Activated CD8-positive, alpha-beta memory T cell treated with anti-CD3 and anti-CD28 coated beads for 1 hour (primary cell): ENCODE data around the gene HS1BP3.

ENCODE experiments used
- DNase-seq, 2 donors: peaks; one replicate each; pipeline ENCODE4 v3.0.0-alpha.2; 2020; ENCODE audit warnings: low read depth in 1 of 2; ENCODE audit errors: extremely low read depth in 1 of 2

HS1BP3 gene

DNA sequence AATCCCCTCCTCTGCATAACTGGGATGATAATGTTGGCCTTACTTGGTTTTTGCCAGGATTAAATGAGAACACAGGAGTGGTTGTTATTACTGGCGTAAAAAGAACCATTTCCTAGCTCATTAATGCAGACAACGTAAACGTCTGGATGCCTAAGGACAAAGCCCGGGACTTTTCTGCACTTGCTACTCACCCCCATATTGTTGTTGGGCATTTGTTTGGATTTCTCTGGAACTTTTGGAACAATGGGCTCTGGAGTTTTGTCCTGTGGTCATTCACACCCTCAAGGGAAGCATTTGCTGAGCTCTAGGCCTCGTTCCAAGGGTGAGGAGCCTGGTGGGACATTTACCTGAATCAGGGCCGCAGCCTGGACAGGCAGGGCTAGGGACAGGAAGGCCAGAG lies 76.0 kb downstream of the HS1BP3 start:
- DNase-seq = no peak

DNA sequence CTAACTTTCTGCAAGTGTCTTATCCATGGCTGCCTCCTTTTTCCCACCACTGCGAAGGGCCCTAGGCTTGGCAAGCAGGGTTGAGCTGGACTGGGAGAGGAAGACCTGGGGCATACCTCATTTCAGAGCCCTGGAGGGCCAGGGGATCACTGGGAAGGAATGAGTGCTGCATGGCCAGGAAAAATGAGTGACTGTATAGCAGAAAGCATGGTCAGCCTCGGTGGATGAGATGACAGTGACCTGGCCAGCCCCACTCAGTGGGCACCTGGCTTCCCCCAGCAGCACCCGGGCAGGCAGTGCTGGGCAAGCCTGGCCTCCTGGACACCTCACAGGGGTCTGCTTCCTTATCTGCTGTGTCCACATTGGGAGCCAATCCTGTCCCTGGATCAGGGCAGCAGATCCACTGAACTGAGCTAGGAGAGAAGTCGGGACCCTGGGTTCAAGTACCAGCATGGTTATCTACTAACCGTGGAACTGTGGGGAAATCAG lies 76.4 kb downstream of the HS1BP3 start:
- no peak for DNase-seq

- no peak for DNase-seq
These were observed 77.1 kb downstream of the HS1BP3 start for GRCh38 chr2:20573620-20574422.

DNA sequence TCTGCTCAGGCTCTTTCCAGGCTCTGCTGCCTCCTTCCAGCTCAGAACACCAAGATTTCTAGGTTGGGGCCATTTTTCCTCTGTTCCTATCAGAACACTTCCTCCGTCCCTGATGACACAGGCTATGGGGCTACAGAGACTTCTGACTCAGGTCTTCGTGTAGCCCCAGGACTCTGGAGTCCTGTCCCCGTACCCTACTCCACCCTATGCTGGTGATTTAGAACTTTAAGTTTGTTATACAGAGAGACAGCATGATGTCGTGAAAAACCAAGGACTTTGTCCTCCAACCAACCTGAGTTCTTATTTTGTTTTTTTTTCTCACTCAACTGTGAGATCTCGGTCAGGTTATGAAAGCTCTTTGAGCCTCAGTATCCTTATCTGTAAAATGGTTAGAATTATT lies 78.7 kb downstream of the HS1BP3 start:
- no peak for DNase-seq

GRCh38 chr2:20571644-20572215 lies 79.2 kb downstream of the HS1BP3 start:
- DNase-seq = no peak

DNA sequence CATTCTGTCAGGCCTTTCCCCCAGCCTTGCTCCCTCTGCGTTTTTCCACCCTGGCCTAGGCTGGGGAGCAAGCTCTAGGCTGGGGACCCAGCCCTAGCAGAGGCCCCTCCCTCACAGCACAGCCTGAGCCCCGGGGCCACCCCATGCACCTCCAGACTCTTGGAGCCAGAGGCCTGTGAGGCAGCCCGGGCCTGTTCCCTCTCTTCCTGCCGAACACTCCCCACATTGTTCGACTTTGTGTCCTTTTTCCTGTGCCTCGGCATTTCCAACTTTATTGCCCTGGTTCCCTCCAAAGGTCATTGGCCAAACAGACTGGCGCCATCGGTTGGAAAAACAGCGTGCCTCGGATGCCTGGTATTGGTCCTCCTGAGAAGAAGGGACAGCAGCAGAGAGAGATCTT lies 79.7 kb downstream of the HS1BP3 start:
- no peak for DNase-seq

DNA sequence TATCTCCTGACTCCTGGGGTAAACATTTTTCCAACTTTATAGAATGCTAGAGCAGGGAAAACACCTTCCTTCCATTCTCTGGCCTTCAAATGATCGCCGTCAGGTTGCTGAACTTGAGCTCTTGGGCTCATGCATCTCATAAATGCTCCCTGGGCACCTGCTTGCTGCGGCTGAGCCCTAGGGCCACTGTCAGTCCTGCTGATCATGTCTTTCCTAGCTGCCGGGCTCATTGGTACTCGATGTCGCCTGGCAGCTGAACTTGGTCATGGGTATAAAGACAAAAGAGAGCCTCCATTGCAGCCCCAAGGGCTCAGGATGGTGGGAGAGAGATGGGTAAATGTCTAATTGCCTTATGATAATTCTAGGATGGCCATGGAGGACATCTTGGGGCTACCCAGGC lies 80.6 kb downstream of the HS1BP3 start:
- DNase-seq = no peak

GRCh38 chr2:20569464-20570223 lies 81.3 kb downstream of the HS1BP3 start:
- no peak for DNase-seq

DNA sequence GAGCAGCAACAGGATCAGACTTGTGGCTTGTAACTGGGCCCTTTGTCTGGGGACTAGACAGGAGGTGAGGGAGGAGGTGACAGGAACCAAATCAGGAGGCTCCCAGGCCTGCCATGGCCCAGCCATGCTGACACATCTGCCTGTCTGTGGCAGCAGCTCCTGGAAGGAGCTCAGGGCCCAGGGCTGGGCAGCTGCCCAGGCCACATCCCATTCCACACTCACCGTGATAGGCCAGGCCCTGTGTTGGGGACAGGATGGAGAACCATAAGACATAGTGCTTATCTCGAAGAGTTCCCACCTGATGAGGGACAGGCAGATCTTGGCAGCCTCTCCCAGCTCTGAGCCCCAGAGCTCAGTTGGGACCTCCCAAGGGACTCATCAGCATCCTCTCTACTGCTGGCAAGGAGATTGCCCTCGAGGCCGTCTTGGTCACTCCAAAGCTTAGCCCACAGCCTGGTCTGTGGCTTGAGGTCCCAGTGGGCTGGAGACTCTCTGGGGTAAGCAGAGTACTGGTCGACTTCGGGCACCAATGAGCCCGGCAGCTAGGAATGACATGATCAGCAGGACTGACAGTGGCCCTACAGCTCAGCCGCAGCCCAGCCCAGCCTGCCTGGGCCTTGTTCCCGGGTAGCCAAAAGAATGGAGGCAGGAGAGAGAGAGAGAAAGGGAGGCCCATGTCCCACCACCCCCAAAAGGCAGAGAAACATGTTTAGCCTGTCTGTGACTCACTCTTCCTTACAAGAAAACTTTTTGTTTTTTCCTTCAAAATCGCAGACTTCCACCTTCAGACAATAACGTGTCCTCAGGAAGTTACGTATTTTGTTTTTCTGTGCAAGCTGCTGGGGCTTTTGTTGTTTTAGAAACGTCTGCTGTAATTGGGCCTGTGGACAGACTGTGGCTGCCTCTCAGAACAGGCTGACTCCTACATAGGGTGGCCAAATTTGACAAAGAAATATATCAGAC lies 82.1 kb downstream of the HS1BP3 start:
- DNase-seq = no peak

- DNase-seq = no peak
These were observed 83.0 kb downstream of the HS1BP3 start for GRCh38 chr2:20567926-20568179.
